Stimulated activated naive CD8-positive, alpha-beta T cell treated with anti-CD3 and anti-CD28 coated beads, Interleukin-15, amount 100 ng/mL, for 72 hours (primary cell): ENCODE results near the gene RSL1D1.

Experiments
- ATAC-seq: fragments of 150-1000 bp; cut with Tn5 transposase; 2 replicates; pipeline ENCODE4 v1.10.0; 2021; ENCODE audit warnings: mild to moderate bottlenecking, moderate library complexity
- DNase-seq, 2 donors: peaks; one replicate each; pipeline ENCODE4 v3.0.0; 2021 to 2022
- H3K27ac Mint-ChIP-seq, 2 donors: one replicate each; pipeline ENCODE4 v1.8.0; 2022; ENCODE audit warnings: mild to moderate bottlenecking in 2 of 2, mixed read lengths in 2 of 2, moderate library complexity in 2 of 2
- H3K27me3 Mint-ChIP-seq: one replicate; pipeline ENCODE4 v1.8.0; 2022; ENCODE audit warnings: mixed read lengths
- H3K4me1 Mint-ChIP-seq: one replicate; pipeline ENCODE4 v1.8.0; 2022; ENCODE audit warnings: mild to moderate bottlenecking, mixed read lengths
- H3K4me3 Mint-ChIP-seq, 2 donors: one replicate each; pipeline ENCODE4 v1.8.0; 2022; ENCODE audit warnings: mild to moderate bottlenecking in 2 of 2, mixed read lengths in 2 of 2, moderate library complexity in 1 of 2
- H3K9me3 Mint-ChIP-seq, 2 donors: one replicate each; pipeline ENCODE4 v1.8.0; 2022; ENCODE audit warnings: mixed read lengths in 2 of 2

RSL1D1 gene

GRCh38 chr16:11851294-11852091 lies at the start of gene RSL1D1:
Gene RSL1D1 (minus strand): TSS chr16:11851542. CDS start chr16:11851512, 30 bp downstream.
- Mint-ChIP-seq H3K4me3 (peak within 1 kb of the TSS; percentile 97), H3K27ac (peak within 1 kb of the TSS; percentile 94 to 98), H3K4me1 (peaks cover 67% of the 10 kb centered on the region), H3K27me3 (no peaks in the 10 kb centered on the region), H3K9me3 (no peaks in the 10 kb centered on the region)
- DNase-seq (peak; percentile 94 to 96), ATAC-seq (peak; percentile 97)

GRCh38 chr16:11901091-11901490 lies 49.7 kb upstream of the RSL1D1 start:
- no peaks in the 10 kb centered on the region for H3K9me3 Mint-ChIP-seq
- peaks cover 72% of the 10 kb centered on the region for H3K4me1 Mint-ChIP-seq
- no peaks in the 10 kb centered on the region for H3K27me3 Mint-ChIP-seq
- H3K27ac Mint-ChIP-seq, result peak overlapping the region in 1 of 2 donors; percentile 19
- no peak overlapping the region for H3K4me3 Mint-ChIP-seq
- no peak for DNase-seq
- peak; percentile 66 for ATAC-seq

DNA sequence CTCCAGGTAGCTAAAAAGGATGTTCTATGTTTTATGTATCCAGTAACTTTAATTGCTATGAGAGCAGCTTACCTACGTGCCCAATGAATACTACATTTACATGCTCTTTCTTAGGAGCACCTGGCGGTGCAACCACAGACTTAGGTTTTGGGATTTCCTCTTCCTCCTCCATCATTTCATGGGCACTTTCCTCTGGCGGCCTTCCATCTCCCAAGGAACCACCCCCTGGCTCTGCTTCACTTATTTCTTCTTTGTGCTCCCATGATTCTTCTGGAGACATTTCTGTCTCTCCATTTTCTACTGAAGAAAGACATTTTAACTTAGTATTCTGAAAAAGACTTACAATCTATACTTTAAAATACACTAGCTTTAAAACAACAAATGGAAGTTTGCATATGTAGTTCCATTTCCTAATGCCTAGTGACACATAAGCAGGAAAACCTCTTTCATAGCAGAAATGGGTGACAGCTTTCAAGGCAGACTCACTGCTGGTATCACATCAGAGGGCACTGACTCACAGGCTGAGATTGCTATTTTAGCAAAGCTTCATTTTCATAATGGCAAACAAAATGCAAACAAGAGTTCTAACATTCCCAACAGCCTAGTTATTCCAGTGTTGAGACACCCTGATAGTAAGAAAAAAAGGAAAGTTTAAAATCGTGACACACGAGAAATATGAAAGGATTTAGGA lies 45.3 kb upstream of the RSL1D1 start:
- H3K4me3 Mint-ChIP-seq, result no peak overlapping the region
- no peaks in the 10 kb centered on the region for H3K9me3 Mint-ChIP-seq
- DNase-seq (no peak), ATAC-seq (no peak)
- peak overlapping the region in 1 of 2 donors; percentile 30 for H3K27ac Mint-ChIP-seq
- no peaks in the 10 kb centered on the region for H3K27me3 Mint-ChIP-seq
- peaks cover 39% of the 10 kb centered on the region for H3K4me1 Mint-ChIP-seq

DNA sequence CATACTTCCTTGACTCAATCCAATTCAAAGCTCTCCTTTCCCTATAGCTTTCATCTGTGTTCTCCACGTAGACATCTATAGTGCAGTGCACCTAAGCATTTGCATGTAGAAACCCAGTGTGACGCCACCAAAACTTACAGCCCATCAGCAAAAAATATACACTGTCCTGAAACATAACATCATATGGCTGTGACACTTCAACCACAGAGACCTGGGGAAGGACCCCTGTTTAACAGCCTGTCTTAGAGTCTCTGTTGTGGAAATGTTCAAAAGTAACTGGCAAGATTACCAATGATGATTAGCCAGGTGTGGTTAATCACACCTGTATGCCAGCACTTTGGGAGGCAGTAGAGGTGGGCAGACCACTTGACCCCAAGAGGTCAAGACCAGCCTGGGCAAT lies 42.2 kb upstream of the RSL1D1 start:
- no peaks in the 10 kb centered on the region for H3K9me3 Mint-ChIP-seq
- no peaks in the 10 kb centered on the region for H3K27me3 Mint-ChIP-seq
- no peak for ATAC-seq
- peak overlapping the region in 1 of 2 donors; percentile 53 for H3K27ac Mint-ChIP-seq
- DNase-seq, result no peak
- H3K4me3 Mint-ChIP-seq, result no peak overlapping the region
- H3K4me1 Mint-ChIP-seq, result peaks cover 13% of the 10 kb centered on the region

- H3K27me3 Mint-ChIP-seq, result no peaks in the 10 kb centered on the region
- H3K4me3 Mint-ChIP-seq, result no peak overlapping the region
- H3K27ac Mint-ChIP-seq, result no peak overlapping the region
- peaks cover 5% of the 10 kb centered on the region for H3K4me1 Mint-ChIP-seq
- H3K9me3 Mint-ChIP-seq, result no peaks in the 10 kb centered on the region
- no peak for ATAC-seq
- no peak for DNase-seq
Observed at GRCh38 chr16:11892761-11893160, 41.4 kb upstream of the RSL1D1 start.

- H3K4me3 Mint-ChIP-seq, result no peak overlapping the region
- ATAC-seq (no peak), DNase-seq (no peak)
- no peak overlapping the region for H3K27ac Mint-ChIP-seq
- no peaks in the 10 kb centered on the region for H3K9me3 Mint-ChIP-seq
- H3K27me3 Mint-ChIP-seq, result no peaks in the 10 kb centered on the region
- H3K4me1 Mint-ChIP-seq, result no peaks in the 10 kb centered on the region
Observed at GRCh38 chr16:11890231-11890965, 39.1 kb upstream of the RSL1D1 start.

DNA sequence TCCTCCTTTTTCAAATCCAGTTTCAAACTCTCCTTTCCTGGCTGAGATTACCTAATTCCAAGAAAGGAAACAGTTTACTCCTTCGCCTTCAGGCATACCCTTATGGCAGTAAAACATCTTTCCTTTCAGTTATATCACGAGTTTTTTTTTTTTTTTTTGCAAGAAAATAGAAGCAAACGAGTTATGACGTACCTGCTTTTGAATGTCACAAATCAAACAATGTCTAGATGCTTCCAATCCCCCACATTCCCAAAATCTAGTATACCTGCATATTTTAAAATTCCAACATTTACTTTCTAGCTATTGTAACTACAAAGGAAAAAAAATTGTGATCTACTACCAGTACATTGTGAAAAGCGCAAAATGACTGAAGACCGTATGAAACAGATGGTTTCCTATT lies 35.5 kb upstream of the RSL1D1 start:
- no peaks in the 10 kb centered on the region for H3K9me3 Mint-ChIP-seq
- DNase-seq (no peak), ATAC-seq (no peak)
- H3K4me1 Mint-ChIP-seq, result no peaks in the 10 kb centered on the region
- peak overlapping the region in 1 of 2 donors; percentile 38 for H3K27ac Mint-ChIP-seq
- no peaks in the 10 kb centered on the region for H3K27me3 Mint-ChIP-seq
- no peak overlapping the region for H3K4me3 Mint-ChIP-seq

DNA sequence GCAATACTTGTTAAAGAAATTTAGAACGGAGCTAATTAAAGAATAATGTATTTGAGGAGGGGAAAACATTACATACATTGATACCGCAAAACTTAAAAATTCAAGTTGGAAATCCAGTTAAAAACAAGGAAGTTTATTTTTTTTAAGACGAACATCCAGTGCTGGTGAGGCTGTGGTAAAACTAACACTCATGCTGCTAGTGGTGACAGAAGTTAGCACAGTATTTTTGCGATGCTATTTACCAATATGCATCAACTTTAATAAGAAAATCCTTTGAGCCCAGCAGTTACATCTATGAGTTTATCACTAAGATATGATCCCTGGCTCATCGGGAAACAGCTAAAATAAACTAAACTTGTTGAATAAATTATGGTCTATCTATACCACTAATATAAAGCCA lies 32.7 kb upstream of the RSL1D1 start:
- Mint-ChIP-seq H3K9me3 (no peaks in the 10 kb centered on the region), H3K27me3 (no peaks in the 10 kb centered on the region), H3K4me3 (no peak overlapping the region), H3K27ac (no peak overlapping the region), H3K4me1 (peaks cover 7% of the 10 kb centered on the region)
- no peak for ATAC-seq
- no peak for DNase-seq

GRCh38 chr16:11880007-11880406 lies 28.7 kb upstream of the RSL1D1 start:
- no peaks in the 10 kb centered on the region for H3K9me3 Mint-ChIP-seq
- no peak overlapping the region for H3K4me3 Mint-ChIP-seq
- H3K27ac Mint-ChIP-seq, result no peak overlapping the region
- no peaks in the 10 kb centered on the region for H3K27me3 Mint-ChIP-seq
- ATAC-seq (no peak), DNase-seq (no peak)
- H3K4me1 Mint-ChIP-seq, result peaks cover 7% of the 10 kb centered on the region

DNA sequence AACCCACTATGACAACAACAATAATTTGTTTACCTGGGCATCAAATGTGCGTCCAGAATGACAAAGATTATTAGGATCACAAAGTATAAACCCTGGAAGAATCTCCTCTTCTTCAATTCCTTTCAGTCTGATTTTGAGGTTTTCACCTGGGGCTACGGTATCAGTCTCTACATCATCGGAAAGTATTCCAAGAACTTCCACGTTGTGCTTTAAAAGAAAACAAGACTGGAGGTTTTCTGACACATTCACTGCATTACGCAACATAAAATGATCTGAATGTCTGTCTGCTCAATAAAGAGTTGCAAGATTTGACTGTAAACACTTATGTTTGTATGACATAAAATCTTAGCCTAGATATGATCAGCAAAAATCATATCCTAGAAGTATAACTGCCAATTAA lies 26.0 kb upstream of the RSL1D1 start:
- DNase-seq (no peak), ATAC-seq (no peak)
- H3K27ac Mint-ChIP-seq, result no peak overlapping the region
- no peaks in the 10 kb centered on the region for H3K9me3 Mint-ChIP-seq
- no peaks in the 10 kb centered on the region for H3K27me3 Mint-ChIP-seq
- H3K4me3 Mint-ChIP-seq, result no peak overlapping the region
- peaks cover 7% of the 10 kb centered on the region for H3K4me1 Mint-ChIP-seq

DNA sequence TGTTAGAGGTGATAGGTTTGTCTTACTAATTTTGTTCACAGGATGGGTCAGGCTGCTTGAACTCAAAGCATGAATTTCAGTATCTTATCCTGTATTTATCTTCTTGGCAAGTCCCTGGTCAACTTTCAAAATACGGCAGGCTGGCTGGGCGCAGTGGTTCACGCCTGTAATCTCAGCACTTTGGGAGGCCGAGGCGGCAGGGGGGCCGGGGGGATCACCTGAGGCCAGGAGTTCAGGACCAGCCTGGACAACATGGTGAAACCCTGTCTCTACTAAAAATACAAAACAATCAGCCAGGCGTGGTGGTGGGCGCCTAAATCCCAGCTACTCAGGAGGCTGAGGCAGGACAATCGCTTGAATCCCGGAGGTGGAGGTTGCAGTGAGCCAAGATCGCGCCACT lies 25.0 kb upstream of the RSL1D1 start:
- DNase-seq (no peak), ATAC-seq (no peak)
- no peaks in the 10 kb centered on the region for H3K9me3 Mint-ChIP-seq
- peaks cover 7% of the 10 kb centered on the region for H3K4me1 Mint-ChIP-seq
- peak overlapping the region; percentile 80 to 90 for H3K27ac Mint-ChIP-seq
- no peaks in the 10 kb centered on the region for H3K27me3 Mint-ChIP-seq
- H3K4me3 Mint-ChIP-seq, result no peak overlapping the region

- no peak for ATAC-seq
- no peaks in the 10 kb centered on the region for H3K27me3 Mint-ChIP-seq
- H3K4me3 Mint-ChIP-seq, result no peak overlapping the region
- no peak for DNase-seq
- H3K27ac Mint-ChIP-seq, result peak overlapping the region in 1 of 2 donors; percentile 80
- H3K9me3 Mint-ChIP-seq, result no peaks in the 10 kb centered on the region
- peaks cover 5% of the 10 kb centered on the region for H3K4me1 Mint-ChIP-seq
Observed at GRCh38 chr16:11875721-11876120, 24.4 kb upstream of the RSL1D1 start.

GRCh38 chr16:11871193-11871592 lies 19.9 kb upstream of the RSL1D1 start:
- Mint-ChIP-seq H3K27me3 (no peaks in the 10 kb centered on the region), H3K9me3 (no peaks in the 10 kb centered on the region), H3K27ac (no peak overlapping the region), H3K4me1 (no peaks in the 10 kb centered on the region), H3K4me3 (no peak overlapping the region)
- no peak for DNase-seq
- no peak for ATAC-seq

GRCh38 chr16:11870399-11870798 lies 19.1 kb upstream of the RSL1D1 start:
- ATAC-seq (no peak), DNase-seq (no peak)
- Mint-ChIP-seq H3K4me3 (no peak overlapping the region), H3K4me1 (no peaks in the 10 kb centered on the region), H3K27me3 (no peaks in the 10 kb centered on the region), H3K9me3 (no peaks in the 10 kb centered on the region), H3K27ac (no peak overlapping the region)

- Mint-ChIP-seq H3K4me1 (no peaks in the 10 kb centered on the region), H3K27me3 (no peaks in the 10 kb centered on the region), H3K4me3 (no peak overlapping the region), H3K27ac (peak overlapping the region in 1 of 2 donors; percentile 55), H3K9me3 (no peaks in the 10 kb centered on the region)
- DNase-seq, result no peak
- no peak for ATAC-seq
Observed at GRCh38 chr16:11869353-11870228, 18.2 kb upstream of the RSL1D1 start.
